Activated T-cell treated with anti-CD3 and anti-CD28 coated beads, Interleukin-2, amount 50 U/mL, for 1 hour (primary cell): ENCODE data around the gene BEAN1.

Experiments
- DNase-seq: peaks from one replicate; pipeline ENCODE4 v3.0.0-alpha.2; 2020

The BEAN1 gene

GRCh38 chr16:66397736-66398433 is 29.2 kb upstream of the BEAN1 start:
- no peak for DNase-seq

- DNase-seq = no peak
Observed at GRCh38 chr16:66399031-66399430, 28.1 kb upstream of the BEAN1 start.

GRCh38 chr16:66399930-66400329 is 27.2 kb upstream of the BEAN1 start:
- no peak for DNase-seq

DNA sequence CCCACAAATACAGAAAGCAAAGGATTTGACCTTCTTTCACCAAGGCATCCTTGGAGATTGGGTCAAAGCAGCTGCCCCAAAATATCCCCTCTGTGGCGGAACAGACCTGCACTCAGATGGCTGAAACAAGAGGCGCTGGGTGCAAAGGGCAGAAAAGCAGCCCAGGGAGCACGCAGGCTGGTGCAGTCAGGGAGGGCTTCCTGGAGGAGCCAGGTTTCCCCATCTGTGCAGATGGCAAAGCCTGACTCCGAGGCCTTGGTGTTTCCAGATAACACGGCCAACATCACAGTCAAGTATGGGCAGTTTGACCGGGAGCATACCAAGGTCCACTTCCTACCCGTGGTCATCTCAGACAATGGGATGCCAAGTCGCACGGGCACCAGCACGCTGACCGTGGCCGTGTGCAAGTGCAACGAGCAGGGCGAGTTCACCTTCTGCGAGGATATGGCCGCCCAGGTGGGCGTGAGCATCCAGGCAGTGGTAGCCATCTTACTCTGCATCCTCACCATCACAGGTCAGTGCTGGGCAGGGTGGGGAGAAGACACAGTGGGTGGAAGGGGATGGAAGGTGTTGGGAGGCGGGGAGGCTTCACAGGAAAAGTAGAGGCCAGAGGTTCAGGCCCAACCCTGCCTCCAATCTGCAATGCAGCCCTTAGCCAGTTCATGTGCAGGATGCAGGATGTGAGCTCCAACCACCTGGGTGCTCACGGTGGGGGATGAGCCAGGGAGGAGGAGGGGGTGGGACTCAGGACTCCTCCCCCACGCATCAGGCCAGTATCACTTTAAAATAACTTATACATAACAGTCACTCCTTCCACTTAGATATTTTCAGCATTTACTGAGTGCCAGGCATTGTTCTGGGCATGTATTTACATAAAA is 26.4 kb upstream of the BEAN1 start:
- no peak for DNase-seq

GRCh38 chr16:66401610-66402009 is 25.5 kb upstream of the BEAN1 start:
- DNase-seq = no peak

- DNase-seq = no peak
Observed at GRCh38 chr16:66402166-66402565, 24.9 kb upstream of the BEAN1 start.

GRCh38 chr16:66402591-66403230 is 24.4 kb upstream of the BEAN1 start:
- DNase-seq = no peak

- DNase-seq = no peak
Observed at GRCh38 chr16:66403531-66404145, 23.5 kb upstream of the BEAN1 start.

DNA sequence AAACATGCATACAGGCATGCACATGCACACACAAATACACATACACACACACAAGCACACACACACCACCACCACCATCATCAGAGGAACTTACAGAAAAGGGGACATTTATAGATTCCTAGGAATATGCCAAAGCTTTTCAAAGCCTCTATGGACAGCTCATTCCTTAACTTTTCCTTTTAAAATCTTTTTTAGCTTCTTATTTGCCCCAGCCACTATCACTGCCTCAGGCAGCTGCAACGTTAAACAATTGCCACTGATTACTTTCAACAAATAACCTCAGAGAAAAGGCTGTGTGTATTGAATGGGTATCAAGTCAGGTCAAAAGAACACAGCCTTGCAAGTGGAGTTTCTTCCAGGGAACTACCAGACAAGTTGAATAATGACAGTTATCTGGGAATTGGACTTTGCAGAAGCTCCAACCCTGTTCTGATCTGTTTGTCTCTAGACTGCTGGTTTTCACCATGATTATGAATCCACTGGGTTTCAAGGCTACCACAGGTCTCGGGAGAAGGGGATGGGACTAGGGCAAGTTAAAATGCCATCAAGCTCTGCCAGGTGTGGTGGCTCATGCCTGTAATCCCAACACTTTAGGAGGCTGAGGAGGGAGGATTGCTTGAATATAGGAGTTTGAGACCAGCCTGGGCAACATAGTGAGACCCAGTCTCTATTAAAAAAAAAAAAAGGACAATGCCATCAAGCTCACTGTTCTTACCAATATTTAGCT is 21.9 kb upstream of the BEAN1 start:
- no peak for DNase-seq

DNA sequence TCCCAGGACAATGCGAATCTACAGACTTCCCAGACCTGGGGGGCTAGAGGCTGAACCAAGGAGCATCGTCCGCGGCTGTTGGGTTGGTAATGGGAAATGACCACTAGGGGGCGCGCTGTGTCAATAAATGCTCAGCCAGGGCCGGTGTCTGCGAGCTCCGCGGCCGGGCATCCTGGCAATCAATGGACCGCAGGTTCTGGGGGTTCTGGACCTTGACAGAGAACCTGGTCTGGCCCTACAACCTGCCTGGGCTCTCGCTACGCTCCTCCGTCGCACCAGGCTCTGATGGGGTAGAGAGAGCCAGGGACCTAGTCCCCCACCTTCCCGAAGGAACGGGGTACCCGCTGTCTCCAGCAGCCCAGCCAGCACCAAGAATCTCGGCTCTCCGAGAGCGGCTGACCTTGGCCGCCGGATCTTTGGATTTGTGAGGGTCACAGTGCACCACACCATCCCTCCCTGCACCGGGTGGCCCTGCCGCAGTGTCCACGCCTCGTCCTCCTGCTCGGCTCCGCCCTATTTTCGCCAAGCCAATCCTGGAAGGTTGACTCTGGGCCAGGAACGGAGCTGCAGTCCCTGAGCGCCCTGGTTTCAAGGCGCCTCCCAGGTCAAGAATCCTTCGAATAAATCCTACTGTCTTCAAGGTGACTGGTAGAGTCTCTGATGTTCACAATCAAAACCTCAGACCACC is 20.4 kb upstream of the BEAN1 start:
- peak; percentile 89 for DNase-seq

GRCh38 chr16:66408163-66409048 is 18.7 kb upstream of the BEAN1 start:
- DNase-seq = peak; percentile 35

DNA sequence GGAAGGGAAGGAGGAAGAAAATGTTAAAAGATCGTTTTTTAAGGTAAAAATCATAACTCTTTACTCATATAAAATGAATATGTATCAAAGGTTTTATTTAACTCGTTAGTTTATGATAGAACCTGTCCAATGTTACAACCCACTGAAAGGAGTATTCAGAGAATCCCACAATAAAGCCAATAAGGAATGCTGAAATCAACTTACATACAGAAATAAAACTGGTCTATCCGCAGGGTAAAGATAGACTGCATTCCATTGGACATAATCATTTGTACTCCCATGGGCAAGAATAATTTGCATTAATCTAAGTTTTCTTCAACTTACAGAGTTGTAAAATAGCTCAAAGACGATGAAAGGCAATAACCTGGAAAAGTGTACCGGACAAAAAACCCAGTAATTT is 17.9 kb upstream of the BEAN1 start:
- DNase-seq = no peak

DNA sequence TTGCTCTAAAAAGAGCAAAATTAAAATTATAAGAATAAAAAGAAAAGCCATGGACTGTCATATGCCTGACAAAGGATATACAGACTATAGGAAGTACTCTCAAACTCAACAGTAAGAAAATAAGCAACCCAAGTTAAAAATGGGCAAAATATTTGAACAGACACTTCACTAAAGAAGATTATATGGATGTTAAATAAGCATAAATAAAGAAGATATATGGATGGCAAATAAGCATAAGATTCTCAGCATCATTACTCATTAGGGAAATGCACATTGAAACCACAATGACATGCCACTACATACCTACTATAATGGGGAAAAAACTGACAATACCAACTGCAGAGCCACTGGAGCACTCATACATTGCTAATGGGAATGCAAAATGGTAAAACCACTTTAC is 14.9 kb upstream of the BEAN1 start:
- DNase-seq = no peak

DNA sequence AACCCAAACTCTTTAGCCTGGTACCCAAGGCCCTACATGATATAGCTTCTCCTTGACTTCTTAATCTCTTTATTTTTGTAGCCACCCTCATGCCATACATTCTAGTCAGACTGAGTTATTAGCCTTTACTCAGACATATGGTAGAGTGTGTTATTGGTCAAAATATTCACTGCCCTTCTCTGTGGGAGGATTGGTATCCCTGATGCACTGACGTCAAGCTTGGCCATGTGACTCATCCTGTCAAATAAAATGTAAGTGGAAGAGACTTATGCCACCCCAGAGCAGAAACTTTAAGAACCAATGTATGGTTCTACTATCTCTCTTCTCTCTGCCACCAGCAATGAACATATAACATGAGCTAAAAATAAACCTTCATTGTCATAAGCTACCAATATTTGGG is 12.2 kb upstream of the BEAN1 start:
- no peak for DNase-seq

DNA sequence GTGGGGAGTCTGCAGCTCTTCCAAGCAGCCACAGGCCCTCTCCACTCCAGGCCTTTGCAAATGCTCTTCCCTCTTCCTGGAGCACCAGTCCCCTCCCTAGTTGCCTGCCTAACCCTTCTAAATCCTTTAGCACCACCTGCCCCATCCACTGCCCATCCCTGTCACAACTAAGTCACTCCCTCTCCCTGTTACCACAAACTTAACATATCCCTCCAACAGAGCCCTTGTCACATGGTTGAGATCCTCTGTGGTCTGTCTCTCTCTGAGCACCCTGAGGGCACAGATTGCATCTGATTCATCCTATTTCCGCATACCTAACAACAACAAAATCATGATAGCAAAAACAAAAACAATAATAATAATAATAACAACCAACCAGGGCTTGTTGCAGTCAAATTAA is 11.0 kb upstream of the BEAN1 start:
- DNase-seq = no peak

DNA sequence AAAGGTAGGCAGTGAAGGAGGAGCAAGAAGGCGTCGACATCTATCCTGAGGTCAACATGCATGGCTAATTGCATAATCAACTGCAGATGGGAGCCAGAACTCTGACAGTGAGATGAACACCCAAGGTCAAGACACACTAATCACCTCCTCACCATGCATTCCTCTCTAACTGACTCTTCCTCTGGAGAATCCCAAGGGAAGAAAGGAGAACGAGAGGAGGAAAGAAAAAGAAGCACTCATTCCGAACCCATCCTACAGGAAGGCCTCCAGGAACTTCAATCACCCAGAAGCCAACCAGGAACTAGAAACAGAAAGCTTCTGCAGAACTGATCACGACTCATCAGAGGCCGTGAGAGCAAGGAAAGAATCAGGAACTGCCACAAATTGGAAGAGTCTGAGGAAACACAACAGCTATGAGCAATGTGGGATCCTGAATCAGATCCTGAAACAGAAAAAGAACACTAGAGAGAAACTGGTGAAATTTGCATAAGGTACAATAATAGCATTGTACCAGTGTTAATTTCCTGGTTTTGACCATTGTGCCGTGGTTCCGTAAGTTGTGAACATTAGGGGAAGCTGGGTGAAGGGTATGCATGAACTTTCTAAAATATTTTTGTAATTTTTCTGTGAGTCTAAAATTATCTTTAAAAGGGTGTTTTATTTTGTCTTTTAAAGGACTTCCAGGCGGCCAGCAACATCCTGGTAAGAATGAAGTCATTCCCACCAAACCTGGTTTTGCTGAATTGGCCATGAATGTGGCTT is 10.0 kb upstream of the BEAN1 start:
- DNase-seq = no peak

DNA sequence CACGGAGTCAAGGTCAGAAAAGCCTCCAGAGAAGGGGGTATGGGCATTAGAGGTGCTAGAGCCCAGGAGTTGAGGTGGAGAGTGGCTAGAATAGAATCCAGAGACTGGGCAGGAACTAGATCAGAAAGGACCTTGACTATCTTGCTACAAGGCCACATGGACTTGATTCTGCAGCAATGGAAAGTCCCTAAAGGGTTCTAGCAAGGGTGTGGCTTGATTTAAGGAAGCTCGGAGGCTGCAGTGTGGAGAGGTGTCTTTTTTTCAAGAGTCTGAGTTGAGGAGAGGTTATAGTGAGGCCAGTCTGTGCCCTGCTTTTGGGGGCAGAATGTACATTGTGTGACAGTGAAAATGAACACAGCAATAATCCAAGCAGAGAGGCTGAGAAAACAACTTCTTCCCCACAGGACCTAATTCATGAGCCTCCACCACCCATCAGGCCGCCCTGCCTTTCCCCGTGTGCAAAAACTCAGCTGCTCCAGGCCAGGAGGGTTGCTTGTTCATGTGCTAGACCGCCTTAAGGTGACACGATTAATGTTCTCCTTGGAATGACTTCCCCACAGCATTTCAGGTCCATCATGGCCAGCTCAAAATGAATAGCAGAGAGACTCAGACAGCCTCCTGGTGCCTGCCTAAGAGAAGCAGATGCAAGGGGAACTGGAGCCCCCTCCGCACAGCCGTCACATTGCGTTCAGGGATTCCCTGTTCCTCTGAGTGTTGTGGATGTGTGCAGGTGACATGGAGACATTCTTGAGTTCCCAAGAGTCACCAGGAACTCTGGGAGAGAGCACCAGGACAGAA is 8.7 kb upstream of the BEAN1 start:
- no peak for DNase-seq

DNA sequence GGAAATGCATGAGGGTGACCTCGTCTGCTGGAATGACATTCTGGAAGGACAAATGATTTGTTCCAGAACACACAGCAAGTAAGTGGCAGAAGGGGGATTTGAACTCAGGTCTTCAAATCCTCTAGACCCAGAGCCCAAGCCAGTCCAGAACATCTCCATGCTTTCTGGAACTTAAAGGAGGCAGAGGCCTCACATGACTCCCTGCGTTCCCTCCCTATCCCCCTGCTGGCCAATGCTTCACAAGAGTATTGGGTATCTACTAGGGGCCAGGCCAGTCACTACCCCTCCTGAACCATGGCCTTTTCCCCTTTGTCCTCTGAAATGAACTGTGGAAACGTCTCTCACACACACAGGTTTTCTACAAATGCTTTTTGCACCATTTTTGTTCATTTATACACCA is 7.6 kb upstream of the BEAN1 start:
- DNase-seq = no peak

DNA sequence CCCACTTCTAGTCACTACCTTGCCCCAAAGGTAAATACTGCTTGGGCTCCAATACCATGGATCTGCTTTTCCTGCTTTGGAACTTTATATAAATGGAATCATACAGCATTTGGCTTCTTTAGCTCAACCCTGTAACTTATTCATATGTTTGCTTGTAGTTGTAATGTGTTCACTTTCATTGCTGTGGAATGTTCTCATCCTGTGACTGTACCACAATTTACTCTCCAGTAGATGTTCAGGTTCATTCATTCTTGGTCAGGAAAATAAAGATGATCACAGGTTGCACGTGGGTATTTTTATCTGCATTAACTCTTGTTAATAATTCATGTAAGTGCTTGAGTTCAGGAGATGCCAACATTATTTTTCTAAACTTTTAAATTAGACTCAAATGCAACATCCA is 6.7 kb upstream of the BEAN1 start:
- no peak for DNase-seq
